ENCODE data around the gene SRSF2.
A peak's percentile ranks its signal among the peaks of the same experiment; 100 is the strongest.
"Not testable (repeated sequence)": the region's sequence is repeated elsewhere in the genome, so short reads cannot be mapped to it uniquely, and the experiment has no call there.

The SRSF2 gene

DNA sequence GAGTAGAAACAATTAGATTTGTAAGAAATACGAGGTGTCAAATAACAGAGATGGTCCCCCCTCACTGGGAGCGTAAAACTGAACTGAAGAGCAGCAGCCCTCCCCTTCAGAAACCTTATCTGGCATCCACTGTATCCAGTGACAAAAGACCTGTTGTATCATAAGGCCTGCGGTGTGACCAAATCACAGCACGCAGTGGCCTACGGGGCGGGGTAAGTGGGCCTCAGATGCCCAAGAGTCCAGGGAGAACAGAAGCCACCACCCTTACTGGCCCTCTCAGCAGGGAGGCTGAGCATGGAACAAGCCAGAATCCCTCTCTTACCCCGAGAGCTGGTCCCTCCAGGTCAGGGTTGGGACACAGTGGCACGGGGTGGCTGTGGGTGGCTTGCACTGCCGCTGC lies 16.2 kb downstream of the SRSF2 start:
- DNase-seq (ENCODE audit: low read depth): no peak

GRCh38 chr17:76720211-76720610 lies 16.9 kb downstream of the SRSF2 start:
- DNase-seq (ENCODE audit: low read depth): no peak

- no peak for DNase-seq (ENCODE audit: low read depth)
Observed at GRCh38 chr17:76718516-76718915, 18.6 kb downstream of the SRSF2 start.

DNA sequence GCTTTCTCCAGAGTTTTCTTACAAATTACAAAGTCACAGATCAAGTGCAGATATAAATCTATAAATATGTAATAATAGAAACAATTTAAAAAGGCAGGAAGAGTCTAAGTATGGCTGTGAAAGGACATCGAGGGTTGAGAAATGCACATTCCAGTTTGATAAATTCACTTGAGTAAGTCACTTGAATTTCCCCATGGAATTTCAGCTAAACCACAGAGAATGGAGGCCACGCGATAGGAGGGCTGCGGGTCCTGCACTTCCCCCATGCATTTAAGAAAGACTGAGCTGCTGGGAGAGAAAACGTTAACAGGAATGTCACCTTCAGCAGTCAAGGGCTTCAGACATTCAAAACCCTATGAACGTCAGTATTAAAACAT lies 20.3 kb downstream of the SRSF2 start:
- peak; percentile 97 for DNase-seq (ENCODE audit: low read depth)

GRCh38 chr17:76716146-76716838 lies 20.8 kb downstream of the SRSF2 start:
- peak; percentile 100 for DNase-seq (ENCODE audit: low read depth)

DNA sequence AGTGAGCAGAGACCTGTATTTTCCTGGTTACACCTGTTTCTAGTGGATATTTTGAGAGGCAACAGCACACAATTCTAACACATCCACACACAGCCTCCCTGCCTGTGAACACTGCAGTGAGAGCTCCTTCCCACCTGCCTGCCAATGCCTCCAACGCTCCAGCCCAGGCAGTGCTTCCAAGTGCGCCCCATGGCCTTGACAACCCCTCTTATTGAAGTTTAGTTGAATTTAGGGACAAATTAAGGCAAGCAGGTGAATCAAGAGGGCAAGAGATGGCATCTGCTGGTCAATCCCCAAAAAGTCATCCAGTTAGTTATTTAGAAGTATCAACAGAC lies 21.7 kb downstream of the SRSF2 start:
- no peak for DNase-seq (ENCODE audit: low read depth)

DNA sequence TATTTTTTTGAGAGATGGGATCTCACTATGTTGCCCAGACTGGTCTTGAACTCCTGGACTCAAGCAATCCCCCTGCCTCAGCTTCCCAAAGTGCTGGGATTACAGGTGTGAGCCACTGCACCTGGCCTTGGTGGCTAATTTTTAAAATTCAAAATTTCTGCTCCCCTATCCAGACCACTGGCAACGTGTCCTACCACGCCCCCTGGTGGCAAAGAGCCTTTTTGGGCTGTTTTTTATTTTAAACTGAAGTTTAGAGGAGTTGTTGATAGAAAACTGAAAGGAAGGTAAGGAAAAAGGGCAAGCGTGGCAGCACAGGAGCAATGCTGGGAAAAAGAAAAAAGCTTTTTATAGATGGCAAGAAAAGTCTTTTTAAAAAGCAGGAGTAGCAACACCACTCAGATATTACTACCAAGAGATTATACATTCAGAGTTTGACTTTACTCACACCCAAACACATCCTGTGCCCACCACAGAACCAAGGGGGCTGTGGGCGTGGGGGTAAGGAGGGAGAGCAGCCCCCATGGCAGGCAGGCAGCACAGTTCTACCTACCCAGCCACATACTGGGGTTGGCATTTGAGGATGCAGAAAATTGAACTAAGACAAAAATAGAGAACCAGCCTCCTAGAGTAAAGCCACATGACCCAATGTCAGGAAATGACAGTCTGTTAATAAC lies 22.2 kb downstream of the SRSF2 start:
- DNase-seq (ENCODE audit: low read depth): no peak

- DNase-seq (ENCODE audit: low read depth): no peak
Observed at GRCh38 chr17:76714336-76714735, 22.8 kb downstream of the SRSF2 start.

- DNase-seq (ENCODE audit: low read depth): no peak
Observed at GRCh38 chr17:76713765-76714164, 23.4 kb downstream of the SRSF2 start.

DNA sequence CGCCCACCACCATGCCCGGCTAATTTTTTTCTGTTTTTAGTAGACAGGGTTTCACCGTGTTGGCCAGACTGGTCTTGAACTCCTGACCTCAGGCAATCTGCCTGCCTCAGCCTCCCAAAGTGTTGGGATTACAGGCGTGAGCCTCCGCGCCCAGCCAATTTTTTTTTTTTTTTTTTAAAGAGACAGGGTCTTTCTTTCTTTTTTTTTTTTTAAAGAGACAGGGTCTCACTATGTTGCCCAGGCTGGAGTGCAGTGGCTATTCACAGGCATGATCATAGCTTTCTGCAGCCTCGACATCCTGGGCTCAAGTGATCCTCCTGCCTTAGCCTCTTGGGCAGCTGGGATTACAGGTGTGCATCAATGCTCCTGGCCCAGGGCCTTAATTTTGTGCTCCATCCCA lies 24.8 kb downstream of the SRSF2 start:
- DNase-seq (ENCODE audit: low read depth): not testable (repeated sequence)

- peak; percentile 50 for DNase-seq (ENCODE audit: low read depth)
Observed at GRCh38 chr17:76710863-76711611, 26.1 kb downstream of the SRSF2 start, which contains the start of gene MXRA7. TSS of gene MXRA7 (minus strand) at chr17:76710965. CDS start at chr17:76710946, 19 bp downstream.

GRCh38 chr17:76709951-76710862 lies 26.9 kb downstream of the SRSF2 start:
- not testable (repeated sequence) for DNase-seq (ENCODE audit: low read depth)

DNA sequence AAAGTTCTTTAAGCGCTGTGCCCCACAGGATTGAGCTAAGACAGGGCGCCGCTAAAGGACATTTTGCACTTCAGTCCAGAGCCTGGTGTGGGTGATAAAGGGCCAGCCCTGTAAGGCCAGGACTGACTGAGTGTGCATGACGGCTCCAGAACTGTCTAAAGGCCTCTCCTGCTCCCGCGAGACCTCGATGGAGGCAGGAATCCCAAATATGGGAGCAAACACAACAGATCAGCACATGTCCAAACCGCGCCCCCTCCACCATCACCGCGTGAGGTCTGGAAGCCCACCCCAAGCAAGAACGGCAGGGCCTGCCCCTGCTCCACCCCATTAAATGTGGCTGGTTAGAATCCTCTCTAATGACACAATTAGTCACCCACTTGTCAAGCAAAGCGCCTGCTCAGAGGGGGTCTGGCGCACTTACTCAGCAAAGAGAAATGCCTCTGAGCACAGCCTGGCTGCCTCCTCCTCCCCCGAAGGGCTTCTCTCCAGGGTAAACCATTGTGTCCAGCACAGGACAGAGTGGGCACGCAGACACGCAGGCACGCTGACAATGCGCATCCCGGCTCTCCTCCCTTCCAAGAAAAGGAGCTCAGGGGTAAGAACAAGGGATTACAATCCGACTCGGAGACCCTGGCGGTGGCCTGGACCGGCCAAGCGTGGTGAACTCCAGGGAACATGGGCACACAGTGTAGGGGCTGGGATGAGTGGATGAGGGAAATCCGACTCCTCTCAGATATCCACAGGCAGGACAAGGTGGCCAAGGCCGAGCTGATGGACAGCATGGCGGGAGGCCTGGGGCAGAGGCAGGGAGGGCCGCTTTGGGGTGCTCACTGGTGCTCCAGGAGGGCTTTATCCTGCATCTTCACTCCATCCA lies 27.8 kb downstream of the SRSF2 start:
- peak; percentile 90 for DNase-seq (ENCODE audit: low read depth)

- DNase-seq (ENCODE audit: low read depth): no peak
Observed at GRCh38 chr17:76707985-76708807, 28.9 kb downstream of the SRSF2 start.

DNA sequence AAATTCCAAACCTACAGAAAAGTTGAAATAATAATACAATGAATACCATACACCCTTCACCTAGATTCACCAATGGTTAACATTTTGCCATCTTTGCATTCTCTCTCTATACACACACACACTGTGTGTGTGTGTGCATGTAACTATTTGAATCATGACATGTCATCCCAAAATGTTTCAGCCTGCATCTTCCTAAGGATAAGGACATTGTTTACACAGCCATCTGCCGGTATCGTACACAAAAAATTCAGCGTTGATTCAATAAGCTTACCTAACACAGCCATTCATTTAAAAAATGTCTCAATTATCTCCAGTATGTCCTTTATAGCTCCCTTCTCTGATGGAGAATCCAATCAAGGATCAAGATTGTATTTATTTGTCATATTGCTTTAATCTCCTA lies 30.3 kb downstream of the SRSF2 start:
- no peak for DNase-seq (ENCODE audit: low read depth)

GRCh38 chr17:76704805-76705204 lies 32.3 kb downstream of the SRSF2 start:
- DNase-seq (ENCODE audit: low read depth): peak; percentile 64

GRCh38 chr17:76702941-76703637 lies 34.0 kb downstream of the SRSF2 start:
- peak; percentile 56 for DNase-seq (ENCODE audit: low read depth)

DNA sequence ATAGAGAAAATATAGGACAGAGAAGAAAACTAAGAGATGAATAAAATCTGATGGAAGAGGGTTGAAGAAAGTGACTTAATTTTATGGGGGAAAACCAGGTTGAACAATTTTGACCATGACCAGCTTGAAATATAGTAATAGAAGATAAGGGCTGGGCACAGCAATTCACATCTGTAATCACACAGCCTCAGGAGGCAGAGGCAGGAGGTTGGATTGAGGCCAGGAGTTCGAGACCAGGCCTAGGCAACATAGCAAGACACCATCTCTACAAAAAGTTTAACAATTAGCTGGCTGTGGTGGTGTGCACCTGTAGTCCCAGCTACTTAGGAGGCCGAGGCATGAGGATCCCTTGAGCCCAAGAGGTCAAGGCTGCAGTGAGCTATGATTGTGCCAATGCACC lies 35.1 kb downstream of the SRSF2 start:
- no peak for DNase-seq (ENCODE audit: low read depth)

GRCh38 chr17:76701471-76701967 lies 35.6 kb downstream of the SRSF2 start:
- peak; percentile 43 for DNase-seq (ENCODE audit: low read depth)

All from amniotic epithelial cell (primary cell).